Gastroesophageal sphincter (tissue), 4 donors: ENCODE results near the gene FBXO42. TPM values are rescaled to one million over a fixed set of nuclear protein-coding genes. Genes with fewer than 3 reads are reported as not detected.

Experiments used
- ATAC-seq: fragments of 150-250 bp; one replicate; pipeline ENCODE4 v1.9.1; 2016; ENCODE audit warnings: mild to moderate bottlenecking, moderate library complexity
- H3K27ac ChIP-seq, 4 donors: fragments of 200-600 bp; sonication (generic) in 3 of 4; 1 replicate in 3 of 4; 2 replicates in 1 of 4; pipeline ENCODE4 v1.5.1; 2016 to 2019
- H3K27me3 ChIP-seq: fragments of 200-600 bp; sonication (generic); one replicate; pipeline ENCODE4 v1.5.1; 2019
- H3K36me3 ChIP-seq, 2 donors: fragments of 200-600 bp; sonication (generic); one replicate each; pipeline ENCODE4 v1.5.1; 2019; ENCODE audit warnings: control low read depth in 1 of 2
- H3K4me1 ChIP-seq, 3 donors: fragments of 200-600 bp; sonication (generic); 1 replicate in 2 of 3; 2 replicates in 1 of 3; pipeline ENCODE4 v1.5.1; 2016 to 2019; ENCODE audit warnings: control low read depth in 2 of 3
- H3K4me3 ChIP-seq, 2 donors: fragments of 200-600 bp; sonication (generic); one replicate each; pipeline ENCODE4 v1.5.1; 2019; ENCODE audit warnings: mild to moderate bottlenecking in 1 of 2, moderate library complexity in 1 of 2
- H3K9me3 ChIP-seq, 3 donors: fragments of 200-600 bp; sonication (generic); one replicate each; pipeline ENCODE4 v1.5.1; 2017 to 2019; ENCODE audit warnings: control low read depth in 2 of 3
- EP300 ChIP-seq: sonication (generic); formaldehyde crosslinking; IDR thresholded peaks from one replicate; pipeline ENCODE4 v1.6.1; 2017; ENCODE audit warnings: antibody characterized with exemption, mild to moderate bottlenecking
- POLR2A ChIP-seq, 2 donors: fragments of 450-650 bp; IDR thresholded peaks; one replicate each; pipeline ENCODE4 v1.6.1; 2017; ENCODE audit warnings: antibody characterized with exemption in 2 of 2, mild to moderate bottlenecking in 2 of 2, moderate library complexity in 1 of 2
- POLR2AphosphoS5 ChIP-seq: sonication (generic); formaldehyde crosslinking; IDR thresholded peaks from one replicate; pipeline ENCODE4 v1.6.1; 2017; ENCODE audit warnings: antibody characterized with exemption
- WGBS, 2 donors: methylation state at CpG; one replicate each; pipeline ENCODE4 v1.1.5; 2018; ENCODE audit warnings: low coverage in 1 of 2; 5-methylcytosine and 5-hydroxymethylcytosine counted together
- total RNA-seq, 4 donors: library from RNA; depleted of rRNA; stranded (reverse); fragments of >200 nt; gene quantifications; one replicate each; pipeline ENCODE4 v1.1.0, GENCODE V29; 2016
- TF ChIP-seq, protein P1 (sequence below), 4 experiments: fragments of 200-600 bp in 2 of 4; fragments of 450-650 bp in 2 of 4; sonication (generic) in 1 of 4; IDR thresholded peaks; one replicate each; pipeline ENCODE4 v1.5.1; 2017 to 2019; ENCODE audit warnings: antibody characterized with exemption in 4 of 4, mild to moderate bottlenecking in 2 of 4, moderate library complexity in 2 of 4

Gene FBXO42
- total RNA-seq, 4 donors from 2014 or later: 26.8 to 33.0 (median 29.7) TPM

DNA sequence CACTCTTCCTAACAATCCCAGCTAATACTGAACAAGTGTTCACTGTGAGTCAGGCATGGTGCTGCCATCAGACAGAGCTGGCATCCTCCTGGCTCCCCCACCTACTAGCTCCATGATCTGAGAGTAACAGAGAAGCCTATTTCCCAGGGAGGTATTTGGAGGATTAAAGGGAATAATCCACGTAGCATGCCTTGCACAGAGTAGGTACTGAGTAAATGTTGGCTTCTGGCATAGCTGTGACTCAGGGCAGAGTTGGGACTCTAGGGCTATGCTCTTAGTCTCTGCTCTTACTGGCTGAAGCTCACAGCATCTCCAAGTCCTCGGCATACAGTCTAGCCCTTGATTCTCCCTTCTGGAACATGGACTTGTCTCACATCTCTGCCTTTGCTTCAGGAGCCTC, 148.1 kb downstream of the FBXO42 start:
- H3K9me3 ChIP-seq: no peaks in the 10 kb centered on the region
- TF ChIP-seq, protein P1, sequence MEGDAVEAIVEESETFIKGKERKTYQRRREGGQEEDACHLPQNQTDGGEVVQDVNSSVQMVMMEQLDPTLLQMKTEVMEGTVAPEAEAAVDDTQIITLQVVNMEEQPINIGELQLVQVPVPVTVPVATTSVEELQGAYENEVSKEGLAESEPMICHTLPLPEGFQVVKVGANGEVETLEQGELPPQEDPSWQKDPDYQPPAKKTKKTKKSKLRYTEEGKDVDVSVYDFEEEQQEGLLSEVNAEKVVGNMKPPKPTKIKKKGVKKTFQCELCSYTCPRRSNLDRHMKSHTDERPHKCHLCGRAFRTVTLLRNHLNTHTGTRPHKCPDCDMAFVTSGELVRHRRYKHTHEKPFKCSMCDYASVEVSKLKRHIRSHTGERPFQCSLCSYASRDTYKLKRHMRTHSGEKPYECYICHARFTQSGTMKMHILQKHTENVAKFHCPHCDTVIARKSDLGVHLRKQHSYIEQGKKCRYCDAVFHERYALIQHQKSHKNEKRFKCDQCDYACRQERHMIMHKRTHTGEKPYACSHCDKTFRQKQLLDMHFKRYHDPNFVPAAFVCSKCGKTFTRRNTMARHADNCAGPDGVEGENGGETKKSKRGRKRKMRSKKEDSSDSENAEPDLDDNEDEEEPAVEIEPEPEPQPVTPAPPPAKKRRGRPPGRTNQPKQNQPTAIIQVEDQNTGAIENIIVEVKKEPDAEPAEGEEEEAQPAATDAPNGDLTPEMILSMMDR (IDR thresholded peaks at IDR 0.05): no peak
- TF ChIP-seq POLR2A (IDR thresholded peaks at IDR 0.05) (no peak), EP300 (no peak), POLR2AphosphoS5 (no peak)
- H3K27ac ChIP-seq: no peak overlapping the region
- WGBS, 2 donors: 100% methylated on average over 1 of the region's 2 CpGs; no CpG with 5 or more reads in 1 of the 2 donors
- no peaks in the 10 kb centered on the region for H3K27me3 ChIP-seq
- no peak for ATAC-seq
- H3K4me1 ChIP-seq: peaks cover 0 to 32% (median 9%) of the 10 kb centered on the region in 3 donors
- no peak overlapping the region for H3K4me3 ChIP-seq
- H3K36me3 ChIP-seq: no peaks in the 10 kb centered on the region

DNA sequence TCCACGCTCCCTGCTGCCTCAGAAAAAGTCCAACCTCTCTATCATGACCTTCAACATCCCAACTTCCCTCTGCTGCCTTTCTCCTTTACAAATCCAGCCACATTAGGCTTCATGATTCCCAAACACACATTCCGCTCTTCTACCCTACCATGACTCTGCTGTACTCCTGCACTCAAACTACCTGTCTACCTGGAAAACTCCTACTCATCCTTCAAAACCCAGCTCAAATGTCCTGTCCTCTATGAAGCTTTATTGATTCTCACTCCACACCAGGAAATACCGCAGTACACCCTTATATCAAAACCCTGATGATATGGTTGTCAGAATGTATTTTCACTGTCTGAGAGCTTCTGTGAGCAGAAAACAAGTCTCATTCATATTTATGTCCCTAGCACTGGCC, 148.7 kb downstream of the FBXO42 start:
- H3K27me3 ChIP-seq: no peaks in the 10 kb centered on the region
- no peak for ATAC-seq
- no peaks in the 10 kb centered on the region for H3K9me3 ChIP-seq
- peaks cover 0 to 32% (median 9%) of the 10 kb centered on the region in 3 donors for H3K4me1 ChIP-seq
- TF ChIP-seq, protein P1 (IDR thresholded peaks at IDR 0.05): no peak
- no peak for TF ChIP-seq POLR2AphosphoS5
- TF ChIP-seq EP300: no peak
- TF ChIP-seq POLR2A (IDR thresholded peaks at IDR 0.05): no peak
- H3K36me3 ChIP-seq: no peaks in the 10 kb centered on the region
- H3K4me3 ChIP-seq: no peak overlapping the region
- WGBS, 2 donors: 82 to 100% methylated on average over 1 to 3 of the region's 3 CpGs
- H3K27ac ChIP-seq: no peak overlapping the region

DNA sequence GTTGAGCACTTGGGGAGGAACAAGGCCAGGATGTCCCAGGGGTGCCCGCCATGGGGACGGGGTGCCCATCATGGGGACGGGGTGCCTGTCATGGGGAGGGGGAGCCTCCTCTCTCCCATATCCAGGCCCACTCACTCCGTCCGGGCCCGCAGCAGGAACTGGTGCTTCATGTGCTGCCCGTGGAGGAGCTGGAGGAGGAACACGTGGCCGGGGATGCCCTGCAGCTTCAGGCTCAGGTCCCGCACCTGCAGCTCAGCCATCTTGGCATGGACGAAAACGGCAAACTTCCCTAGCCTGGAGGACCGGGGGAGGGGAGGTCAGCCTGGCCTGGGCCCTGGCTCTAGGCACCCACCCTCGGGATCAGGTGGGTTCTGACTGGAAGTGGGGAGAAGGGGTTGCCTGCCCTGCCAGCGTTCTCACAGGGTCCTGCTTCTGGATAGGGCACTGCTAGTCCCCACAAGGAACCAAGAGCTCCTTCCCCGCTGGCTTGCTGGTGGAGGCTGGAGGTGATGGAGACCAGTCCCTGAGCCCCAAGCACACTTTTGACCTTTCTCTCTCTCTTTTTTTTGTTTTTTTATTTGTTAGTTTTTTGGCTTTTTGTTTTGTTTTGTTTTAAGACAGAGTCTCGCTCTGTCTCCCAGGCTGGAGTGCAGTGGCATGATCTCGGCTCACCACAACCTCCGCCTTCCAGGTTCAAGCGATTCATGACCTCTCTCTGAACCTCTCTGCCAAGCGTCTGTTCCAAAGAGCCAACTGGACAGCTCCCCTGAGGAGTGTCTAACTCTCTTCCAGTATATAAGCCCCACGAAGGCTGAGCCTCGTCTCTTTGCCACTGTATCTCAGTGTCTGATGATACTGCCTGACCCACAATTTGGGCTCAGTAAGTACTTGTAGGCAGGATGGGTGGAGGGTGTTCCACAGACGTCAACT, 149.7 kb downstream of the FBXO42 start:
- no peak for ATAC-seq
- no peak overlapping the region for H3K4me3 ChIP-seq
- no peaks in the 10 kb centered on the region for H3K9me3 ChIP-seq
- H3K27me3 ChIP-seq: no peaks in the 10 kb centered on the region
- no peak for TF ChIP-seq EP300
- TF ChIP-seq, protein P1 (IDR thresholded peaks at IDR 0.05): no peak
- no peak for TF ChIP-seq POLR2A (IDR thresholded peaks at IDR 0.05)
- no peak for TF ChIP-seq POLR2AphosphoS5
- no peak overlapping the region for H3K27ac ChIP-seq
- peaks cover 0 to 22% (median 8%) of the 10 kb centered on the region in 3 donors for H3K4me1 ChIP-seq
- no peaks in the 10 kb centered on the region for H3K36me3 ChIP-seq
- 80 to 100% methylated on average over 2 to 9 of the region's 24 CpGs for WGBS, 2 donors

DNA sequence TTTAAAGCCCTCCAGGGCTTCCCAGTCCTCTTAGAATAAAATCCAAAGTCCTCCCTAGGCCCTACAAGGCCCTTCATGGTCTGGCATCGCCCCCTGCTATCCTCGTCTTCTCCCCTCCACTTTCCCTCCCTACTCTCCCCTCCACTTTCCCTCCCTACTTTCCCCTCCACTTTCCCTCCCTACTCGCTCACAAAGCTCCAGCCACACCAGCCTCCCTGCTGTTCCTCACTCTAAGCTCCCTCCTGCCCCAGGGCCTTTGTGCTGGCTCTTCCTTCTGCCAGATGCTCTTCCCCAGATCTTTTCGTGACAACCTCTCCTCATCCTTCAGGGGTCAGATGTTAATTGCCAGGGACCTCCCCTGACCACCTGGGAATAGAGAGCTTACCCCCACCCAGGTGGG, 152.6 kb downstream of the FBXO42 start:
- TF ChIP-seq POLR2A (IDR thresholded peaks at IDR 0.05) (no peak), EP300 (no peak), POLR2AphosphoS5 (no peak)
- TF ChIP-seq, protein P1 (IDR thresholded peaks at IDR 0.05): no peak
- 90 to 93% methylated on average over 2 to 4 of the region's 4 CpGs for WGBS, 2 donors
- no peaks in the 10 kb centered on the region for H3K36me3 ChIP-seq

DNA sequence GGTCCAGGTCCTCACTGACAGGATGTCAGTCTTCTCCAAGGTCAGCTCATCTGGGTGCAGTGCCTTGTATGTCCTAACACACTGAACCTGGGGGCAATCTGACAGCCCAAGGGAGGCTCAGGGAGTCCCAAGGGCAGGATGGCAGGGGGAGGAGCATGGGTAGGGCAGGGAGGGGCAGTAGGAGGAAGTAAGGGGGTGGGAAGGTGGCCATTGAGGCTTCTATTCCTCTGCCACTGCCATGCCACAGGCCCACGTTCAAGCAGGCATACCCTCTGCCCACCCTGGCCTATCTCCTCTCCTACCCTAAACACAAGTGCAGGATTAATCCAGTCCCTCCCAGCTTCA, 153.2 kb downstream of the FBXO42 start:
- 54 to 71% methylated on average over 1 of the region's 1 CpG for WGBS, 2 donors
- H3K27ac ChIP-seq: no peak overlapping the region

More for the DNA sequence above, 152.6 kb downstream of the FBXO42 start:
- no peak overlapping the region for H3K4me3 ChIP-seq
- H3K4me1 ChIP-seq: no peaks in the 10 kb centered on the region
- no peak for ATAC-seq
- no peaks in the 10 kb centered on the region for H3K27me3 ChIP-seq
- no peak overlapping the region for H3K27ac ChIP-seq
- no peaks in the 10 kb centered on the region for H3K9me3 ChIP-seq

More for the DNA sequence above, 153.2 kb downstream of the FBXO42 start:
- Histone ChIP-seq H3K9me3 (no peaks in the 10 kb centered on the region), H3K36me3 (no peaks in the 10 kb centered on the region), H3K27me3 (no peaks in the 10 kb centered on the region), H3K4me1 (no peaks in the 10 kb centered on the region), H3K4me3 (no peak overlapping the region)
- no peak for ATAC-seq
- TF ChIP-seq POLR2AphosphoS5 (no peak), EP300 (no peak), POLR2A (IDR thresholded peaks at IDR 0.05) (no peak)
- TF ChIP-seq, protein P1 (IDR thresholded peaks at IDR 0.05): no peak
